ENCODE measurements around the gene CCDC88B.

GRCh38 chr11:64330888-64331287 lies 9.1 kb upstream of the CCDC88B start:
- TF ChIP-seq YY1 (tag by site-specific recombination; IDR thresholded peaks at IDR 0.05) (no peak), MYNN (tag by site-specific recombination; IDR thresholded peaks at IDR 0.05; ENCODE audit: borderline replicate concordance) (no peak), KLF9 (tag by site-specific recombination; IDR thresholded peaks at IDR 0.05; ENCODE audit: low read depth) (no peak), PBX3 (CRISPR knock-in tag; IDR thresholded peaks at IDR 0.05) (no peak)
